AG09309 (cell line): ENCODE data around the gene NCAM1.

Experiments used
- DNase-seq: peaks from one replicate; pipeline ENCODE4 v3.0.0-alpha.2; 2010; ENCODE audit warnings: low read depth
- H3K4me3 ChIP-seq: 2 replicates; pipeline ENCODE4 v1.5.1; 2011; ENCODE audit warnings: mild to moderate bottlenecking, low read depth, low read length, moderate library complexity; ENCODE audit not compliant: control insufficient read depth
- TF ChIP-seq, protein P1 (sequence below): IDR thresholded peaks from 2 replicates; pipeline ENCODE4 v1.5.1; 2011; ENCODE audit warnings: mild to moderate bottlenecking, low read depth, low read length, inconsistent platforms; ENCODE audit not compliant: insufficient read depth, control insufficient read depth; ENCODE audit errors: missing control alignments

Gene NCAM1

DNA sequence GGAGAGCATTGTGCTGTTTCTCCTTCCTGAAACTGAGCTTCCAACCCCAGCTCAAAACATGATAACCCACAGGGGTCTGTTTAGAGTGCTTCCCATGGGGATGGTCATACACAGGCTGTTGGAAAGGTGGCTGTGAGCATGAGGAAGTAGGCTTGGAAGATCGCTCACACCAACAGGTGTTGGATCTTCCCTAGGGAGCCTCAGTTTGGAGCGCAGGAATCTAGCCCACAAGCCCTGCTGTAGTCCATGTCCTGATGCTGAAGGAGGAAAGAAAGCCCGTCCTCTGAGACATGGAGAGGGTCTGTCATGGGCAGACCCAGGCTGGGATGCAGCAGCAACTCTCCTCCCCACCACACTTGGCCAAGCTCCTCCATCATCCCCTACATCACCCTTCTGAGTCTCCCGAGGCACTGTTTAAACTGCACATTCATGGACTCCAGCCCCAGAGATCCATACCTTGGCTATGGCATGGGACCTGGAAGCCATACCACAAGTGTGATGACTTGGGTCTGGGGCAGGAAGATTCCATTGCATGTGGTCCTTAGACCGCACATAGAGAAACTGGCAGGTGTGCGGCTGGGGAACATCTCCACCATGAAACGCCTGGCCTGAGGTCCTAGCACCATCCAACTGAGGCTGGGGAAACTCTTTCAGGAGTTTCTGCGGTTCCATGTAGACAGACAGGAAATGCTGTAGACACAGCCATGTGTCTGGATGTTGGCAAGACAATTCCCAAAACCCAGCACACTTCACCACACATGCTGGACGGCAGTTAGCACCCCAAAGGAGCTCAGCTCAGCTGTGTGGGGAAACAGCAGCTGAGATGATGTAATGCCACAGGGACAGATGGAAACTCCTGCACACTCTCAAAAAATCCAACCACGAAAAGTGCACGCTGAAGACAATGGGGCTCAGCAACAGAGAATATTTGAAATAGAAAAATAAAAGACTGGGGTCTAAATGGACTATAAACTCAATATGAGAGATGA lies 325.6 kb downstream of the NCAM1 start:
- DNase-seq, result peak; percentile 21
- TF ChIP-seq, protein P1, sequence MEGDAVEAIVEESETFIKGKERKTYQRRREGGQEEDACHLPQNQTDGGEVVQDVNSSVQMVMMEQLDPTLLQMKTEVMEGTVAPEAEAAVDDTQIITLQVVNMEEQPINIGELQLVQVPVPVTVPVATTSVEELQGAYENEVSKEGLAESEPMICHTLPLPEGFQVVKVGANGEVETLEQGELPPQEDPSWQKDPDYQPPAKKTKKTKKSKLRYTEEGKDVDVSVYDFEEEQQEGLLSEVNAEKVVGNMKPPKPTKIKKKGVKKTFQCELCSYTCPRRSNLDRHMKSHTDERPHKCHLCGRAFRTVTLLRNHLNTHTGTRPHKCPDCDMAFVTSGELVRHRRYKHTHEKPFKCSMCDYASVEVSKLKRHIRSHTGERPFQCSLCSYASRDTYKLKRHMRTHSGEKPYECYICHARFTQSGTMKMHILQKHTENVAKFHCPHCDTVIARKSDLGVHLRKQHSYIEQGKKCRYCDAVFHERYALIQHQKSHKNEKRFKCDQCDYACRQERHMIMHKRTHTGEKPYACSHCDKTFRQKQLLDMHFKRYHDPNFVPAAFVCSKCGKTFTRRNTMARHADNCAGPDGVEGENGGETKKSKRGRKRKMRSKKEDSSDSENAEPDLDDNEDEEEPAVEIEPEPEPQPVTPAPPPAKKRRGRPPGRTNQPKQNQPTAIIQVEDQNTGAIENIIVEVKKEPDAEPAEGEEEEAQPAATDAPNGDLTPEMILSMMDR, result no peak
- H3K4me3 ChIP-seq, result no peak overlapping the region

DNA sequence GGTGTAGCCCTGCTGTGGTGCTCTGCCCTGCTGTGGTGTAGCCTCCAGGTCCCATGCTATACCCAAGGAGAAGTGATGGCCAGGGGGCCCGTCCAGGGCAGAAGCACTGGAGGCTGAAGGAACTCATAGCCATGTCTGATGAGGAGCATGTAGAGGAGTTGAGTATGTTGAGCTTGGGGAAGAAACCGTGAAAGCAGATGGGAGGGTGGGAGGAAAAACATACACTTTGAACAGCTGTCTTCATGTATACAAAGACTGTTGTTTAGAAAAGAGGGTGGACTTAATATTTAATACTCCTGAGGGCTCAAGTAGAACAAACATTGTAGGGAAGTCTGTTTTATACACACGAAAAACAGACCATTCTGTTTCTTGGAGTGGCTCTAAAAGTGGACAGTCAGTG lies 326.6 kb downstream of the NCAM1 start:
- TF ChIP-seq, protein P1, result no peak
- H3K4me3 ChIP-seq, result no peak overlapping the region
- no peak for DNase-seq

DNA sequence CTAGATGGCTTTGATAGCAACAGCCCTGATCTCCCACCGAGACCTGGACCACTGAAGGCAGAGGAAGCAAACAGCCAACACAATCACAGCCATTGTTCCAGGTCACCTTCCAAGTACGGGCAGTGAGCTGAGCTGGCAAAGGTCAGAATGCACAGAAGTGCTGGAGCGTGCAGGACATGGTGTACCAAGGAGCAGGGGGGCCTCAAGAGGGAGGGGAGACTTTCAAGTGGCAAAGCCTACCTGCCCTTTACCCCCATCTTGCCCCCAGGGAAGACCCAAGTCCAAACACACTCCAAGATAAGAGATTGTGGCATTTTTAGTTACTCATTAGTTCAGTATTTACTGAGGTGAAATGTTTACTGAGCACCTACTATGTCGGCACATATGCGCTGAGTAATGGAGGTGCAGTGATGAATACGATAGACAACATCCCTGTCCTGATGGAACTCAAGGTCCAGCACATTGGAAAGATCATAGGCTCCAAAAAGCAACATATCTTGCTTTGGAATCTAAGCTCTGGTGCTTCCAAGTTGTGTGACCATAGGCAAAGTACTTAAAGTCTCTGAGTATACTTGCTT lies 327.2 kb downstream of the NCAM1 start:
- TF ChIP-seq, protein P1, result no peak
- H3K4me3 ChIP-seq, result no peak overlapping the region
- no peak for DNase-seq

DNA sequence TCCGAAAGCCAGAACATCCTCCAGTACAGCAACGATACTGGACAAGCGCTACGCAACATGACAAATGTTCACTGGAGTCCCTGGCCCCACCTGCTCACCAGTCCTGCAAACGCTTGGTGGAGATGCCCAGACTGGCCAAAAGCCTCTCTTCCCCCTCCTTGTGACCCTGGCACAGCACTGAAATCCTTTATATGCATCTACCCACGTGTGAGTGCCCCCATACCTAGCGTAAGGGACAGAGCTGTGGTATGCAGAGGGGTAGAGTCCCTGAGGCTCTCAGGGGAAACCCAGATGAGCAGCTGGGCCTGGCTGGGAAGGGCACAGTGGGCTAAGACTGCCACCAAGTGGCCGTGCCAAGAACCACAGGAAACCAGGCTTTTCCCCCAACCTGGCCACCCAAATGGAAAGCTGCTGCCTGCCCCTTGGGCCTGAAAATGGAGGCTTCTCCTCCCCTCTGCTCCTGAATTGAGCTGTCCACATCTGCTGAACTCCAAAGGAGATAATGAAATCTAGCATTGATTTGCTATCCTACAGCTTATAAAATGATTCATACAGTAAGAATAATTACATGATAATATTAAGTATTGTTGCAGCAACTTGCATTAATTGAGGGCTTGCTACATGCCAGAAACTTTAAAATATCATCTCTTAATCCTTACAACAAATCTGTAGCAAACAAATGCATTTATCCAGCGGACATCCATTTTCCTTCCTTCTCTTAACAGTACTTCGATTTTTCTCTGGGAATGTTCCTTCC lies 328.4 kb downstream of the NCAM1 start:
- DNase-seq, result no peak
- no peak overlapping the region for H3K4me3 ChIP-seq
- TF ChIP-seq, protein P1, result peak; percentile 97

DNA sequence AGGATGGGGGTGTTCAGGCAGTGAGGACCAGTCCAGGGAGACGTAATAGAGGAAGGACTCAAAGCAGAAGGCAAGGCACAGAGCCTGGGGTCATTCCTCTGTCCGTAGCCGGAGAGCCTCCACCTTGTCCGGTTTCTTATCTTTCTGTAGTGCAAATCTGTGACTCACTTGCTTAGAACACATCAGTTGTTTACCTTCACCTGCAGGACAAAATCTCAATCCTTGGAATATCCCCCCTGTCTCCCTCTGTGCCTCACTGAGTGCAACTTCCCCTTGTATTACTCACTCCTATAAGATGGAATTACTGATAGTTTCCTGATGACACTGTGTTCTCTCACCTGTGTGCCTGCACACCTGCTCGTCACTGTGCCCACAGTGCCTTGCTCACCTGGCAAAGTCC lies 332.7 kb downstream of the NCAM1 start:
- H3K4me3 ChIP-seq, result no peak overlapping the region
- TF ChIP-seq, protein P1, result no peak
- DNase-seq, result no peak

DNA sequence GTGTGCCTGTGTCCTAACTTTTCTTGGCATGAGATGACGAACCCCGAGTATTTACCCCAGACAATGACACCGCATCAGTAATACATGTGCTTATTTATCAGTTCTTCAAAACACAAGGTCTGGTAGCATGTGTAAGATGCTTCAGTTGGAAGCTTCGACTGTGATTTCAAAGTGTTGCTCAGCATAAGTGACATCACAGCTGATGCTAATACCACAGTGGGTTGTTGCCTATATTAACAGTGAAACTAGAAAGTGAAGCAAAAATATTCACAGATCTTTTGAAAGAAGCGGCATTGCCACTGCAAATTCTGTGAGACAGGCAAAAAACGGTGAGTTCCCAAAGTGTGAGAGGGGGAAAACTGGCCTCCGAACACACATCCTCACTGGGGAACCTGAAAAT lies 334.8 kb downstream of the NCAM1 start:
- DNase-seq, result no peak
- TF ChIP-seq, protein P1, result no peak
- no peak overlapping the region for H3K4me3 ChIP-seq
